CD4-positive, alpha-beta T cell treated with Interleukin-15 for 1 hour (primary cell): ENCODE results near the gene OSM.

ENCODE experiments used
- DNase-seq: peaks from one replicate; pipeline ENCODE4 v3.0.0-alpha.2; 2020

OSM gene

DNA sequence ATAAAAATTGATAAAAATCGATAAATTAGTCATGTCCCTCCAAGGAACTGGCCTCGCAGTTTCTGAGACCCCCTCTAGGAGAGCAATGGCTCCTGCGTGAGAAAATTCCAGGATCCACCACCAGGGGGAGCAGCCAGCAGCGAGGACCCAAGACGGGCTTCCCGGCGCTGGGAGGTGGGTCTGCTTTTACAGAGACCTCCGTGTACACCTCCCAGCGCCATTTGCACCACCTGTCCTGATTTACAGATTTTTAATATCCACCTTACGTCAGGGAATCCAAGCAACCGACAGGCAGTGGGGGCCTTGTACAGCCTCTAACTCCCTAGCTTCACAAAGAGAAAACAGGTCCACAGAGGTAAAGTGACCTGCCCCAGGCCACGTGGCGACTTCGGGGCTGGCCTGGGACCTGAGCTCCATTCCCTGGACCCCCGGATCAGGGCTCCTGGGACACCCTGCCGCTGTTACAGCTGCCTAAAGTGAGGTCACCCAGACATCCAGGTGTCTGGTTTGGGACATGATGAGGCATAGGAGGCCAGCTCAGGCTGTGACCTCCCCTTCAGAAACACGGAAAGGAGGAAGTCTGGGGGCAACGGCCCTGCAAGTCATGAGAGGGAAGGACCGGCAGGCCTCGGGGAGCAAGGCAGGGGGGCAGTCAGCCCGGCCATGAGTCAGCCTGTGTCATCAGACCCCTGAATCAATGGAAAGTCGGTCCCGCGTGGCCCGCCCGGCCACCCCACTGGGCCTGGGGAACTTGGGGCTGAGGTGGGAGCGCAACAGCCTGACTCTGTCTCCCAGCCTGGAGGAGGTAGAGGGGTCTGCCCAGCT is 3.5 kb downstream of the OSM start:
- peak; percentile 83 for DNase-seq

DNA sequence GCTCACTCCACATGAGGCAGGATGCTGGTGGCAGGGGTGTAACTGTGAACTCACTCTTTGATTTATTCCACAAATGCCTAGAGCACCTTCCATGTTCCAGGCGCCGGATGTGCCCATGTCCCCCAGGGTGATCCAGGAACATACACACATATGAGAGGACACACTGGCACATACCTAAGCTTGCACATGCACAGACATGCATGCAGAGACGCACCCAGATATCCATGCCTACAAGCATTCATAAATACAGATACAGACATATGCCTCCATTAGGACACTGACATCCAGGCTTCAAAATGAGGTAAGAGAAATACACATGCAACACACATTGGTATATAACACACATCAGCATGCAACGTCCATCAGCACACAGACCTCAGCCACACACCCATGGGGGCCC is 4.5 kb downstream of the OSM start:
- DNase-seq, result no peak

DNA sequence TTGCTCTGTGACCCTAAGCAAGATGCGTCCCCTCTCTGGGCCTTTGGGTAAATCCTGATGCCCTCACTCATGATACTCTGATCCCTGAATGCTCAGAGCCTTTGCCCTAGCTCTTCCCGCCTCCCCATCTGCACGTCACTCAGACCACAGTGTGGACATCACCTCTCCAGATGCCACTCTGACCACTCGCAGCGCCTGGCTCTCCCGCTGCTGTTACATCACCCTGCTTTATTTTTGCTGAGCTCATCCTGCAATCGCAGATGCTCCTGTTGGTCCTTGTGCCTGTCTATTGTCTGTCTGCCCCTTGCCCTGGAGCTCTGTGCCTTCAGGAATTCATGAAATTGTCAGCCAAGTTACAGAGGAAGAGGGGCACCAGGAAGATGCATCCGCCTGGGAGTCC is 5.5 kb downstream of the OSM start:
- peak; percentile 73 for DNase-seq

DNA sequence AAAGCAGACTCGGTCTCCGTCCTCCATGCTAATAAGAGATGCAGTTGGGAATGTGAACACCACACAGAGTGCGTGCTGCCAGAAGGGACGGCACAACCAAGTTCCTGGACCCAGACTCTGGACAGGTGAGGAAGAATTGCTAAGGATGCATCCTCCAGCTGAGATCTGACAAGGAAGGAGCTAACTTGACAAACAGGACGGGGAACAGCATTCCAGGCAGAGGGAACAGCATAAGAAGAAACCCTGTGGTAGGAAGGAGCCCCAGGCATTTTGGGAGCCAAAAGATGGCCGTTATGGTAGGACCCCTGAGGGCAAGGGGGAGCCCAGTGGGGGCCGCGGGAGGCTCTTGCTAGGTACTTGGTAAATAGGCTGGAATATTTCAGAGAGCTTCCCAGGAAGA is 6.0 kb downstream of the OSM start:
- no peak for DNase-seq

DNA sequence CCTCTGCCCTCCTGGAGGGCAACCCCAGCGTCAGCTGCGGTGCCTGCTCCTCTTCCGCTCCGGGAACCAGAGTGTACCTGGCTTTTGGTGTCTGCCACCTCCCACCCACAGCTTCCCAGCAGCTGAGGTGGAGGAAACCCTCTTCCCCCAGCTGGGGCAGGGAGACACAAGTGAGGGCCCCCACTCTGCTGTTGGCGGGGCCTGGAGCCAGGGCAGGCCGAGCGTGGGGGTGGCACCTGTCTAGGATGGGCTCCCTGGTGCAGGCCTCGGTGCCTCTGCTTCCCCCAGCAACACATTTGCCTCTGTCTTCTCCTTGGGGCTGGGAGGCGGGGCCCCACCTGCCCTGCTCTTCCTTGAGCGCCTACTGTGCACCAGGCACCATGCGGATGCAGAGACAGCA is 6.4 kb downstream of the OSM start:
- DNase-seq, result no peak

DNA sequence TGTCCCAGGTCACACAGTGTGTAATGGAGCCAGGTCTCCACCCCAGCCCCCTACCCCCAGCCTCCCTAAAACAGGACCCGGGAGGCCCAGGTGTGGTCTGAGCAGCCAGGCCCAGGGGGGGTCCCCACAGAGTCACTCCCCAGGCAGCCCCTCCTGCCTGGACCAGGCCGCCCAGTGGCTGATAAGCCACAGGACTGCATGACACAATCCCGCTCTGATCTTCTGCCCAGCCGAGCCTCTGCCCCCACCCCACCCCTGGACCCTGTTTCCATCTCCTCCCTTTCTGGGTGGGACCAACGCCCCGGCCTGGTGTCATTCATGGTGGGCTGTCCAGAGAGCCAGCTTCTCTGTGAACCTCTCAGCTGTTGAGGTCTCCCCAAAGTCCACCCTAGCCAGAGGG is 12.3 kb downstream of the OSM start:
- DNase-seq, result no peak

DNA sequence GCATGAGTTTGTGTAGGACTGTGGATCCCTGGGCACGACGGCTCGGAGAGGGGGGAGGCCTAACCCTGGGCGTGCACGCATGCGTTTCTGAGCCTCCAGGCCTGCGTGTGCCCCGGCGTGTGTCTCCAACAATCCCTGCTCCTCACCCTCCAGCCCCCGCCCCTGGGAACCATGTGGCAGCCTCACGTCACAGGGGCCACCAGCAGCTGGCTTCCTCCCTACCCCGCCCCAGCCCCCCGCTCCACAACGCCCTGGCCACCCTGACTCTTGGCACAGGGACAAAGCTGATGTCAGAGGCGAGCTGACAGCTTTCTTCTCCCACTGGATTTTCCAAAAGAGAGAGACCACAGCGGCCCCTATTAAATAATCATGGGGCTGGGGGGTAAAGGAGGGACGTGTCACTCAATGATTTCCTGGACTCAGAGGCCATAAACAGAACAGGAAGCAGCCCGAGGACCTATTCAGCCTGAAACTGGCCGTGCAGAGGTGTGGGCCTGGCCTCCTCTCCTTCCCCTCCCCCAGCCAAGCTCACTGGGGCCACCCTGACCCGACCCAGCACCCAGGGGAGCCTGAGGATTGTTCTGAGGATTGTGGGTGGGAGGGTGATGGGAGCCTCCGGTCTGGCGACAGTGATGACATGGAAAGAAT is 13.3 kb downstream of the OSM start:
- no peak for DNase-seq

DNA sequence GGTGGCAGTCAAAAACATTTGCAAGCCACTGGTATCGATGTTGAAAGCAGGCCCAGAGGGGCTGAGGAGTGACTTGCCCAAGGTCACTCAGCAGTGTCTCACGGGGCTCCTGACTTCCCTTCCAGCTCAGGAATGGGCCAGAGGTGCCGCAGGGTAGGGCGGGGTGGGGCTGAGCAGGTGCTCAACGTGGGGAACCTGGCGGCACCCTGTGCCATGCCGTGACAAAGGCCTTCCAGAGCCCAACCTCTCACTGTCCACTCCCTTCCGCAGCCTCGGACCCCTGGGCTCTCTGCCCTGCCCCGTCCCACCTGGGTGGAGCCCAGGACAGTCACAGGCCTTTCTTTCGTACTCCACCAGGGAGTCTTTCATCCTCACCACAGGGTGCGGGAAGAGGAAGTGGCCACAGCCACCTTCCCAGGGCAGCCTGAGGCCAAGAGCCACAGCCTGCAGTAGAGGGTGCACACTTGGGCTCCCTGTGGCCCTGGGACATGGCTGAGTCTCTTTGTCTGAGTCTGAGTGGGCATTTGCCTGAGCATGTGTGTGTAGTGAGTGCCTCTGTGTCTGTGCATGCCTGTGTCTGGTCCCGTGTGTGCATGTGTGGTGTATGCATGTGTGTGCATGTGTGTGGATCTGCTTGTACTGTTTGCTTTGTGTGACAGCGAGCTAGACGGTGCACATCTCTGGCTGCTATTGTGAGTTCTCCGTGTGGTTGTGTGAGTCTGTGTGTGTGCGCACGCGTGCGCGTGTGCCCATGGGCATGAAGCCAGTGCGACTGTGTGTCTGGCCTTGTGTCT is 14.0 kb downstream of the OSM start:
- no peak for DNase-seq

DNA sequence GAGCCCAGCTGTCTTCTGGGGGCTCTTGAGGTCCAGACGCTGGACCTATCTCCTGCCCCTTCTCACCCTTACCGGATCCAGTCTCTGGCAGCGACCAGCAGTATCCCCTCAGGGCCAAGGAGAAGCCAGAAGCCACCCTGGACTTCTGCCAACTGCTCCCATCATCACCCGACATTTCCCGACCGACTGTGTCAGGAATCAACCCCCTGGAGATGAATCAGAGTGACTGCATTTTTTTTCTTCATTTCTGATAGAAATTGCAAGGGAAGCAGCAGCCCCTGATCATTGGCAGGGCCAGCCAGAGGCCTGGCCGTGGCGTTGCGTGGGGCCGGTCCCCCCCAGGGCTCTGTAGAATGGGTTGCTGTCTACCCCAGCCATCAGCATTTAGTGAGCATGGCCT is 14.9 kb downstream of the OSM start:
- no peak for DNase-seq

DNA sequence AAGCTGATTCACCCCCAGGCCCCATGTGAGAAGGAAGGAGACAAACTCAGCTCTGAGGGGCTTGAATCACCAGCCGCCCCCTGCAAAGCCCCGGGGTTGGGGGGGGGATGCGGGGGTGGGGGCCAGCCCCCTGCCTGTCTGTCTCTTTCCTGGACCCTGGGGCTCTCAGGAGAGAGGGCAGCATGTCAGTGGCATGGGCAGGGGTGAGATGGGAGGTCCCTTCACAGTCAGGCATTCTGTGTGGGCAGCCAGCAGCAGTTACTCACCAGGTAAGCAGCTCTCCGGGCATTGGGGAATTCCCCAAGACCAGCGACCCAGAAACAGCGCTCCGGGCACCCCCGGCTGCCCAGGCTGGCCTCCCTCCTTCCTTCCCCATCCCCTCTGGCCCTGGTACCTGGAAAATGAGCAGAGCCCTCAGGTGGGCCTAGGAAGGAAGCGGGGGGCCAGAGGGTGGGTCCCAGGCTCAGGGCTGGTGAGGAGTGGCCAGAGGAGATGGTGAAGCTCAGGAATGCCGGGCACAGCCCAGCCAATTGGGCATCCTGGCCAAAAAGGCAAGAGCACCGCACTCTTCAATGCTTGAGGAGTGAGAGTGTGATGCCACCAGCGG is 15.9 kb downstream of the OSM start:
- DNase-seq, result no peak

DNA sequence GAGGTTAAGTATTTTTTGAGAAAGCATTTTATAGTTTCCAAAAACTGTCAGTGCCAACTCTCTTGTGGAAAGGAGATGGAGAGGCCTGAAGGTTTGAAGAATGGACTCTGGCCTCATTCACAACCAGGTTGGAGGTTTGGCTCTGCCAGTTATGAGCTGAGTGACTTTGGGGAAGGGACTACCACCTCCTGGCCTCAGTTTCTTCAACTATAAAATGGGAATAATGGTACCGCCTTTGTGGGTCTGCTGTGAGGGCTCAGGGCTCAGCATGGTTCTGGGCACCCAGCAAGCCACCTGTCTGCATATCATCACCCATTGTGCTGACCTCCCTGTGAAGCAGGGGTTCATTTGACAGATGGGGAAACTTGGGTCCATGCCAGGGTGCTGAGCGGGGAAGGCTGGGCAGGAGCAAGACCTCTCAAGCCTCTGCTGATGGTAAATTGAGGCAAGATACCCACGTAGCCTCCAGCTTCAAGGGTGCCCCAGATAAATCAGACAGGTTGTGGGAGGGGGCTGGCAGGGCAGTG is 16.5 kb downstream of the OSM start:
- no peak for DNase-seq

DNA sequence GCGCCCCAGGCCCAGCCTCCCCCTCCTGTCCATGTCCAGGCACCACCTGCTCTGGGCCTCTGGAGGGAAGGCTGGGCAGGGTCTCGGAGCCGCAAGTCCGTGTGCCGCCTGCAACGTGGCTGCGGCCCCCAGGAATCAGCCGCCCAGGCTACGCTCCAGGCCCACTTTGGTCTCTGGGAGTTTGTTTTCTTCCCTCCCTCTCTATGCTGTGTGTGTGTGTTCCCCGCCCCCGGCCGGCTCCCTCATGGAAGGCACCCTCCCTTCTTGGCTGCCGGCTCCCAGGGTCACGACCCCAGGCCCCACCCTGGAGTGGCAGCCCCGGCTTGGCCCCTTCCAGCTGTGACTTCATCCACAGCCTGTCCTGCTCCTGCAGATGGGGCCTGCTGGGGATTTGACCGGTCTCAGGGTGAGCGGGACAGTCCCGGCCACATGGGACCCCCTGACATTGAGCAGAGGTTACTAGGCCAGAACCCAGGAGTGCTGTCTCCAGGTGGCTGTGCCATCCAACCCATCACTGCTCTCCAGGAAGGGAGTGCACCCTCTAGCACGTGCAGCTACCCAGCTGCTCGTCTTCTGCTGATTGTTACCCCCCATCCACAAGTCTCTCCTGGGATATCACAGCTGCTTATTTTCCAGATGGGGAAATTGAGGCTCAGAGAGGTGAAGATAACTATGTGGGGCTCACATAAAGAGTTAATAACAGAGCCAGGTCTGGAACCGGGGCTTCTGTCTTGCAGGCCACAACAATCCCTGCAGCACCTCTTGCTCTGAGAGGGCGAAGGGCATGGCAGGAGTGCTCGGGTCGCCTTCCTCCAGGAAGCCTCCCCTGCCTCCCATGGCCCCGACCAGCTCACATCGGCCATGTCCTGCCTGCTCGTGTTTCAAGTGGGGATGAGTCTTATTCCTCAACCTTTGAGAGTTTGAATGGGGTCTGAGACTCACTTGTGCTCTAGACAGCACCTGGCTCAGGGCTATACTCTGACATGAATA is 17.3 kb downstream of the OSM start:
- no peak for DNase-seq

DNA sequence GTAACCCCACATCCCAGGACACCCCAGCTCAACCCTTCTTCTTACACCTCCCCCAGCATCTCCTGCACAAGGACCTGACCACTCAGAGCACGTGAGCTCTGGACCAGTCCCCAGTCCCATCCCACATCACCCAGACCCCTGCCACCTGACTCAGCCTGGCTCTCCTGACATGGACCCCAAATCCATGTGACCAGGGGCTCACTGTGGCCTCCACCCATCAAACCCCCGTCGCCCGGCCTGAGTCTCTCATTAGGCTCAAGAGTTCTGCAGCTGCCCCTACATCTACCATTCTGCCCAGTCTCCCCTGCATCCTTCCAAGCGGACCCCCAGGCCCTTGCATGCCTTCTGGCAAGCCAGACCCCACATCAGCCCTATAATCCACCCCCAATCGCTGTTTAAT is 18.2 kb downstream of the OSM start:
- no peak for DNase-seq

DNA sequence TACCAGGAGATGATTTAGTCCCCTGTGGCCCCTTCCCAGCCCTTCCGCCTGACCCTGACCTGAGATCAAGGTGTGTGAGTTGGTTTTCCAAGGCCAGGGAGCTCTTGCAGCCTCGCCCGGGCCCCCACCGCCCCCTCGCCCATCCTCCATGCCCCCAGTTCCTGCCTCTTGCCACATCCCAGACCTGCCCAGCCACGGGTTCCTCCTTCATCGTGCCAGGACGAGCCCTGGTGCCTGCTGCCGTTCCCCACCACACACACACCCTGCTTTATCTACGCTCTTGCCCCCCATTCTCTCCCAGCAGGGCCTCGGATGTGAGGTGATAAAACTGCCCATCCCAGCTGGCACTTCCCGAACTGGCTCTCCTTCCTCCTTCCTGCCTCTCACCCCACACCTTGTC is 18.7 kb downstream of the OSM start:
- DNase-seq, result no peak

DNA sequence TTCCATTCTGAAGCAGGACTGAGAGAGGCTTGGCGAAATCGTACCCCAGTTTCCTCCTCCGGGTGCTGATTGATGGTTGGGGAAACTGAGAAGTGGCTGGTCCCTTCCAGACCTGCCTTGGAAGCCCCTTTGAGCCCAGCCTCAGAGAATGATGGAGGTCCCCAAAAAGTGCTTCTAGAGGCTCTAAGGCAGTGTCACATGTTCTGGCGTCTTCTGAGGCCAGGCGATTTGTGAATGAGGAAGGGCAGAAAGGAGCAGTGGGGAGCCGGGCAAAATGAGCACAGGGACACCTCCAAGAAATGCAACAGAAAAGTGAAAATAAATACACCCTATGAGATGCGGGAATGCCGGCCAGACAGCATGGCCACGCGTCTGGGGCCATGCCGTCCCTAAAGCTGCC is 19.1 kb downstream of the OSM start:
- no peak for DNase-seq

DNA sequence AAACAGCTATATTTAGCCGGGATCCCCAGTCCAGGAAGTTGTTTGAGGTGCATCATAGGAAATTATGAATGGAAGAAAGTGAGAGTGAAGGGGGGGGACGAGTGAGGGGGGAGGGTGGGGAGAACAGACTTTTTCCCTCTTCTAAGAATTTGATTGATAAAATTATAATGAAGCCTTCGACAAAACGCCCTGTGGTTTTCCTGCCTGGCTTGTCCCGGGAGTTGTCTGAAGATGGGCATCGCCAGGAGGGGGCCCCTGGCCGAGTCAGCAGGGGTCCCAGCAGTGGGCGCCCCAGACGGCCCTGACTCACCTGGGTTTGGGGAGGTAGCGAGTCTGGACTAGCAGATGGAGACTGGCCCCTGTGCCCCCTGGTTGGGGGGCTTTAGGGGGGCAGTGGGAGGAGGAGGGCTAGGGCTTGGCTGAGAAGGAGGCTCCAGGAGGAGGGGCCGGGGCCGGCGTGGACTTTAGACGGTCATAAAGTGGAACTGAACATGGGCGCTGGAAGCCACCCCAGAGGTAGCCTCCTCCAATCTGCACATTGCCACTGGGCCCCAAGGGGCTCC is 19.8 kb downstream of the OSM start:
- DNase-seq, result no peak

DNA sequence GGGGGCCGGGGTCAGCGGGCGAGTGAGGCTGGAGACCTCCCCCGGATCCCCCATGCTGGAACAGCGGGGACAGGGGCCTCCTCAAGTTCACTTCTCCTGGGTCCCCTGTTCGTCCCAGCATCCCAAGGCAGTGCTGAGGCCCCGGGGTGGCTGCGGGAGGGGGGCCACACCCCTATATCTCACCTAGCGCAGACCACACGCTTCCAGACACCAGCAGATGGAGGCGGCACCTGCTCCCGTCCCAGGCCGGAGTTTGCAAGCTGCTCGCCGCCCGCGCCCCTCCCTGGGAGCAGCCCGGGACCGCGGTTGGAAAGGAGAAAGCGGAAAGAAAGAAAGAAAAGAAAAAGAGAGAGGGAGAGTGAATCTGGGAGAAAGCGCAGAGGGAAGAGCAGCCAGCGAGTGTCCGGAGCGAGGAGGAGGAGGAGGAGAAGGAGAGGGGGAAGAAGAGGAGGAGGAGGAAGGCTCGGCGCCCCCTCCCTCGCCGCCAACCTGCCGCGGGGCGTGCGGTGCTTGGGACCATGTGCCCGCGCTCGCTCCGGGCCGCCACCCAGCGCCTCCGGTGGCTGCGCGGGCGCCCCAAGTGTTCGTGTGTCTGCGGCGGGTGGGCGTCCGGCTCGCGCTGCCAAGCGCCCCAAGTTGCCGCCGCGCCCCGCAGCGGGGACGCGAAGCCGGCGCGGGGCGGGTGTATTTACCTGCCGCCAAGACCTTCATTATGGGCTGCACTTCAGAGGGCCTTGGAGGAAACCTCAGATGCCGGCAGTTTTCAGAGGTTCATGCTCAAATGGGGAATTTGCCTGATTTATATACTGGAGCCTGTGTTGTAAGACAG is 20.5 kb downstream of the OSM start, which contains the start of gene LIF:
LIF (minus strand) TSS at position 775 of the 829 bp plus-strand sequence; CDS start at position 711, 64 bp downstream.
- peak; percentile 45 for DNase-seq

DNA sequence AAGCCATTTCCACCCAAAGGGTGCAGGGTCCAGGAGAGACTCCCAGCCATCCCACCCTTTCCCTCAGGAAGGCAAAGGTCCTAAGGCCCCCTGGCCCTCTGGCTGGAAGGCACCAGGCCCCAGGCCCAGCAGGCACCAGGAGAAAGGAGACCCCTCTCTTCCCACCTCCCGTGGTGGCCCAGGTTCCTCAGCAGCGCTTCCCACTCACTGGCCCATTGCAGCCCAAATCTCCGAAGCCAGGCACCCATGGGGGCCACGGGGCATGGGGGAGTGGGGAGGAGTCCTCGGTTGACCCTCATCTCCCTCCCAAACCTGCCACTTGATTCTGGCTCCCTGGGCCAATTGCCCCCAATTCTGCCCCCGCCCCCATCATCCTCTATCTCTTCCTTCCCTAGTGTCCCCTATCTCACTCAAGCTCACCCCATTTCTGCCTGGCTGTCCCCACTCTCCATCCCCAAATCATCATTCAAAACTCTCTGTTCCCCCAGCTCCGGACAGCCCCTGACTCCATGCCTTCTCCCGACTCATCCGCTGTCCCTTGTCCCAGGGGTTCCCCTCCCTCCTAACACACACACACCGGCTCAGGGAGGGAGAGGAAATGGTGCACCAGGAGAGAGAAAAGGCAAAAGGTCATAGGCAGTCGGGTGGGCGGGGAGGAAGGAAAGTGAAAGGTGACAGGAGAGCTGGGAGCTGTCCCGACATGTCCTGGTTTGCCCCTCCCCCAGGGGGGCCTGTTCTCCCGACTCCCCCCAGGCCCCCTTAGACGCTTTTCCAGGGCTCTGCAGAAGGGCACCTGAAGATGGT is 21.3 kb downstream of the OSM start:
- DNase-seq, result no peak

DNA sequence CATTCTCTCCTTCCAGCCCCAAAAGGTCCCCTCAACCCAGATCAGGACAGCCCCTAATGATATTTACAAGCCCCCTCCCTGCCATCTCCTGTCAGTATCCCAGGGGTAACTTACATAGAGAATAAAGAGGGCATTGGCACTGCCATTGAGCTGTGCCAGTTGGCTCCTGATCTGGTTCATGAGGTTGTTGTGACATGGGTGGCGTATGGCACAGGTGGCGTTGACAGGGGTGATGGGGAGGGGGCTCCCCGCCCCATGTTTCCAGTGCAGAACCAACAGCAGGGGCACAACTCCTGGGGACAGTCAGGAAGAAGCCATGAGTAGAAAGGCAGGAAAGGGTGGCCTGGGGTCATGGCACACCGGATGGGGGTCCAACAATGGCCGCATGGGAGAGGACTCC is 22.0 kb downstream of the OSM start:
- DNase-seq, result no peak

DNA sequence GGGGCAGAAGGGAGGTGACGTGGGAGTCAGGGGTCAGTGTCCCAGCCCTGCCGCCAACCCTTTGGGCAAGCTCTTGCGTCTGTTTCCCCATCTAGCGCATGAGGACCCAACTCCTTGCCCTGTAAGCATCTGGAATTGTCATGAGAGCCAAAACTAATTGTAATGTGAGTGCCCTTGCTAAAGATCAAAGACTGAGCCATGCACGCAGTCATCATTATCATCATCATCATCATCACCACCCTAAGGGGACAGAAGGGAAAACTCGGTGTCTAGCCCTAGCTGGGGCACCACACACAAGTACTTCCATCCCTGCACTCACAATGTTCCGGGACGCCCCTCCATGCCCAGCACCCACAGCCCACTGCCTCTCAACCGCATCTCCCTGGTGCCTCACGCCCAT is 22.6 kb downstream of the OSM start:
- no peak for DNase-seq
